Ovary (tissue), 9 donors: Measurements from ENCODE around the gene MTMR8. TPM values are rescaled to one million over a fixed set of nuclear protein-coding genes. Genes with fewer than 3 reads are reported as not detected.

Experiments
- DNase-seq, 5 donors: peaks; one replicate each; pipeline ENCODE4 v3.0.0-alpha.2; 2019 to 2020
- H3K27ac ChIP-seq, 2 donors: fragments of 200-600 bp; one replicate each; pipeline versions ENCODE4 v1.5.1 to v1.8.0; 2019 to 2022
- H3K27me3 ChIP-seq: fragments of 200-600 bp; one replicate; pipeline ENCODE4 v1.8.0; 2022
- H3K36me3 ChIP-seq: fragments of 200-600 bp; sonication (generic); one replicate; pipeline ENCODE4 v1.5.1; 2019
- H3K4me1 ChIP-seq: one replicate; pipeline ENCODE4 v1.8.1; 2013; ENCODE audit warnings: mild to moderate bottlenecking, moderate library complexity; ENCODE audit not compliant: insufficient read depth
- H3K4me3 ChIP-seq: fragments of 200-600 bp; sonication (generic); one replicate; pipeline ENCODE4 v1.5.1; 2017
- H3K9me3 ChIP-seq, 2 donors: fragments of 200-600 bp in 1 of 2; sonication (generic) in 1 of 2; one replicate each; pipeline versions ENCODE4 v1.5.1 to v1.8.1; 2013 to 2019; ENCODE audit warnings: mild to moderate bottlenecking in 1 of 2, moderate library complexity in 1 of 2
- CTCF ChIP-seq, 3 donors: fragments of 450-650 bp in 2 of 3; fragments of 200-600 bp in 1 of 3; IDR thresholded peaks; one replicate each; pipeline versions ENCODE4 v1.5.1 to v1.8.0; 2016 to 2022; ENCODE audit warnings: antibody characterized with exemption in 3 of 3, mild to moderate bottlenecking in 1 of 3
- EP300 ChIP-seq: sonication (generic); formaldehyde crosslinking; IDR thresholded peaks from one replicate; pipeline ENCODE4 v1.6.1; 2017; ENCODE audit warnings: antibody characterized with exemption
- POLR2A ChIP-seq: fragments of 450-650 bp; IDR thresholded peaks from one replicate; pipeline ENCODE4 v1.6.1; 2017; ENCODE audit warnings: antibody characterized with exemption, mild to moderate bottlenecking, moderate library complexity
- WGBS, 3 donors: extraction: QIAGEN DNeasy Blood & Tissue Kit in 1 of 3; methylation state at CpG; one replicate each; pipeline versions ENCODE4 v1.1.5 to v1.1.7; 2013 to 2017; 5-methylcytosine and 5-hydroxymethylcytosine counted together
- intact Hi-C, 4 donors: fragments of 100-400 bp; cut with DNase I; formaldehyde crosslinking; loops; one replicate each; pipeline versions ENCODE4 v1.11.0 to v1.15.1; 2022 to 2023
- polyA plus RNA-seq, 2 donors: library from polyadenylated mRNA; stranded (reverse); fragments of 200-250 nt in 1 of 2; fragments of 350-450 nt in 1 of 2; fragmentation: Illumina TruSeq in 1 of 2; extraction: RNeasy Lipid Tissue Mini Kit (QIAGEN cat#74804) in 1 of 2; gene quantifications; one replicate each; pipeline ENCODE4 v1.2.3, GENCODE V29; 2013 to 2014
- total RNA-seq, 7 donors: library from RNA; depleted of rRNA in 2 of 7; stranded (reverse); fragments of >200 nt in 2 of 7; fragmentation: NEBNext Ultra II Directional in 3 of 7; extraction: Animal tissue kit (Norgen Biotek cat#: 25700) in 3 of 7; gene quantifications; one replicate each; pipeline versions ENCODE4 v1.1.0 to v1.2.4, GENCODE V29; 2016 to 2023
- donor health status: DM: no; HTN: no; CAD: no; lungs with moderate emphysema.
- donor health status: DM: no; HTN: no; CAD: no.
- donor health status: Bipolar disorder and iron deficiency.
- donor health status: DM: yes; HTN: yes; CAD: no.
- donor health status: DM: no; HTN: no; CAD: no.
- donor health status: DM: yes; HTN: yes; CAD: no.

Gene MTMR8
- total and polyA plus RNA-seq, 9 donors = 1.3 to 6.0 (median 4.2) TPM

- 83 to 88% (median 84%) methylated on average over 7 of the region's 7 CpGs for WGBS, 3 donors
- no peaks in the 10 kb centered on the region for H3K4me1 ChIP-seq
- intact Hi-C loops = no loop called here
Measured at GRCh38 chrX:64306712-64307111, 88.5 kb downstream of the MTMR8 start.

DNA sequence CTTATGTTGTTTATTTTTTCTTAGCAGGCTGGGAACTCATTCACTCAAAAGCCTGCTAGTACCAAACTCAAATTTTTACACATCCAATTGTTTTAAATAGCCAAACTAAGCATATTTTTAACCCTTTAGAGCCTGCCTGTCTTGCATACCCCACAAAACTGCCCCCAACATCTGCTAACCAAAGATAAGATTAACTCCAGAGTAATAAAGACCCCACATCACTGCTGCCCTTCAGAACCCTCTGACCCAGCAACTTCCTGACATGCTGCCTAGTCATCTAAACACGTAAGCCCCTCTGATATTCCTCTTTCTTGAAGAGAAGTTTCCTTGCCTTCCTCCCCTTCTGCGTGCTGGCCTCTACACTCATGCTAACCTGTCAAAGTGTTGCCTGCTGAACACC is 104.1 kb downstream of the MTMR8 start:
- no peak for TF ChIP-seq CTCF (IDR thresholded peaks at IDR 0.05)
- no peaks in the 10 kb centered on the region for H3K4me1 ChIP-seq
- no peaks in the 10 kb centered on the region for H3K36me3 ChIP-seq
- DNase-seq = no peak
- no peak overlapping the region for H3K27ac ChIP-seq
- 40 to 54% (median 45%) methylated on average over 2 of the region's 2 CpGs for WGBS, 3 donors
- H3K9me3 ChIP-seq = peaks cover 0 to 3% of the 10 kb centered on the region in 2 donors
- H3K4me3 ChIP-seq = no peak overlapping the region
- intact Hi-C loops = no loop called here
- no peaks in the 10 kb centered on the region for H3K27me3 ChIP-seq

More at GRCh38 chrX:64306712-64307111, 88.5 kb downstream of the MTMR8 start:
- no peaks in the 10 kb centered on the region for H3K27me3 ChIP-seq
- H3K27ac ChIP-seq = no peak overlapping the region
- no peak overlapping the region for H3K4me3 ChIP-seq
- no peaks in the 10 kb centered on the region for H3K36me3 ChIP-seq
- no peak for DNase-seq
- TF ChIP-seq CTCF (IDR thresholded peaks at IDR 0.05) (no peak), EP300 (no peak), POLR2A (no peak)
- no peaks in the 10 kb centered on the region for H3K9me3 ChIP-seq

- no peak overlapping the region for H3K4me3 ChIP-seq
Measured at GRCh38 chrX:64265265-64265664, 130.0 kb downstream of the MTMR8 start.

DNA sequence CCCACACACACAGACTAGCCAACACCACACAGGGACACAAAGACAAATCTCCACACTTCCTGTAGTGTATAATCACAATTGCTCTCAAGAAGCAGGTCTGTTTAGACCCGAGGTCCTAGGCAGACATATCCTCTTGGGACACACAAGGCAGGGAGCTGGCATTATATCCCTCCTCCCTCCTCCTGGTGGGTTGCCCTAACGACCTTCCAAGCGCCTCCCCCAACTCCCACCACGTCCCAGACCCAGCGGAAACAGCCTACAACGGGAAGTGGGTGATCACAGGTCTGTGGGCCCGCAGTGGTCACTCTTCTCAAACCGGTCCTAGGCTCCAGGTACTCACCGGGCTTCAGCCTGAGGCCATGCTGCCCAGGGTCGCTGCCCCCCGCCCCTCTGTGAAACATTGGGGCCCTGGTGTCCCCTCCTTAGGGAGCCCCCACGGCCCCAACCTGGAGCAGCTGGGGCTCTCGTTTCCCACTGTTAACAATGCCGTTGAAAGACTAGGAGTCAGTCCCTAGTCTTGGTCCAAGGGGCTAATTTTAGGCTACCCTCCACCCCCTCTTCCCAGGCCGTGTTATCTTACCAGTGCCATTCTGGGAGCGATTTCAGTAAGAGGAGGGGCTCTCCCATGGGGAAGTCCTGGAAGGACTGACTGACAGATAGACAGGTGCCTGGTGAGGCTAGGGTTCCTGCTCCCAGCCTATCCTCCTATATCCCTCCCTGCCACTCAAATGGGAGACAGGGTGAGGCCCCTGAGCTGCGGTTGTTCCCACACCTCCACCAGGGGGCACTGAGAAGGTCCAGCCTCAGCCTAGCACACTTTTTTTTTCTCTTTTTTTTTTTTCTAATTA is 164.9 kb downstream of the MTMR8 start, which contains the start of gene ASB12:
Gene ASB12 (minus strand): TSS at position 485 of the 848 bp plus-strand sequence. CDS start 4,957 bp downstream, outside the sequence.
- intact Hi-C loops = no loop called here
- 59 to 61% (median 61%) methylated on average over 17 of the region's 17 CpGs for WGBS, 3 donors
- Histone ChIP-seq H3K27me3 (no peaks in the 10 kb centered on the region), H3K4me1 (no peaks in the 10 kb centered on the region), H3K4me3 (no peak within 1 kb of the TSS), H3K27ac (no peak within 1 kb of the TSS), H3K9me3 (no peaks in the 10 kb centered on the region), H3K36me3 (no peaks in the 10 kb centered on the region)
- no peak for TF ChIP-seq POLR2A
- no peak for DNase-seq

More at GRCh38 chrX:64265265-64265664, 130.0 kb downstream of the MTMR8 start:
- Histone ChIP-seq H3K27me3 (no peaks in the 10 kb centered on the region), H3K4me1 (no peaks in the 10 kb centered on the region), H3K36me3 (no peaks in the 10 kb centered on the region), H3K27ac (no peak overlapping the region), H3K9me3 (no peaks in the 10 kb centered on the region)
- DNase-seq = no peak
- TF ChIP-seq EP300 (no peak), POLR2A (no peak), CTCF (IDR thresholded peaks at IDR 0.05) (no peak)
- intact Hi-C loops = no loop called here

GRCh38 chrX:64229154-64229553 is 166.1 kb downstream of the MTMR8 start:
- no peaks in the 10 kb centered on the region for H3K27me3 ChIP-seq
- TF ChIP-seq POLR2A = no peak
- no peak for TF ChIP-seq EP300
- no peak for TF ChIP-seq CTCF (IDR thresholded peaks at IDR 0.05)
- H3K27ac ChIP-seq = no peak overlapping the region
- no peaks in the 10 kb centered on the region for H3K4me1 ChIP-seq
- H3K4me3 ChIP-seq = no peak overlapping the region
- H3K9me3 ChIP-seq = no peaks in the 10 kb centered on the region
- H3K36me3 ChIP-seq = no peaks in the 10 kb centered on the region
- WGBS, 3 donors = 15 to 23% (median 23%) methylated on average over 3 of the region's 3 CpGs
- intact Hi-C loops = no loop called here
- DNase-seq = no peak
